ENCODE measurements around the gene CCDC12.

The CCDC12 gene

GRCh38 chr3:47015151-47015550, 38.6 kb upstream of the CCDC12 start:
- Histone ChIP-seq H3K4me3 (ENCODE audit: low read depth in 1 of 5, low read length in 5 of 5) (no peak overlapping the region), H3K27ac (ENCODE audit: low read depth, low read length) (no peak overlapping the region), H3K27me3 (ENCODE audit: control insufficient read depth in 5 of 5, insufficient read depth in 4 of 5, low read length in 5 of 5) (no peaks in the 10 kb centered on the region), H3K9me3 (ENCODE audit: control insufficient read depth in 5 of 5, low read length in 5 of 5) (no peaks in the 10 kb centered on the region), H3K36me3 (ENCODE audit: control insufficient read depth in 5 of 5, insufficient read depth in 5 of 5, low read length in 5 of 5) (peaks cover 23 to 69% (median 50%) of the 10 kb centered on the region in 5 donors), H3K9ac (ENCODE audit: low read length in 5 of 5) (no peak overlapping the region), H3K4me1 (ENCODE audit: control insufficient read depth in 5 of 5, insufficient read depth in 5 of 5, low read length in 5 of 5) (peaks cover 0 to 2% (median 1%) of the 10 kb centered on the region in 5 donors)

- H3K9ac ChIP-seq (ENCODE audit: low read length in 5 of 5): no peak overlapping the region
- peaks cover 16 to 57% (median 44%) of the 10 kb centered on the region in 5 donors for H3K36me3 ChIP-seq (ENCODE audit: control insufficient read depth in 5 of 5, insufficient read depth in 5 of 5, low read length in 5 of 5)
- H3K27me3 ChIP-seq (ENCODE audit: control insufficient read depth in 5 of 5, insufficient read depth in 4 of 5, low read length in 5 of 5): no peaks in the 10 kb centered on the region
- H3K9me3 ChIP-seq (ENCODE audit: control insufficient read depth in 5 of 5, low read length in 5 of 5): no peaks in the 10 kb centered on the region
- H3K4me3 ChIP-seq (ENCODE audit: low read depth in 1 of 5, low read length in 5 of 5): no peak overlapping the region
- H3K4me1 ChIP-seq (ENCODE audit: control insufficient read depth in 5 of 5, insufficient read depth in 5 of 5, low read length in 5 of 5): peaks cover 0 to 11% (median 9%) of the 10 kb centered on the region in 5 donors
- H3K27ac ChIP-seq (ENCODE audit: low read depth, low read length): no peak overlapping the region
Measured at GRCh38 chr3:47014036-47014435, 37.5 kb upstream of the CCDC12 start.

GRCh38 chr3:47013231-47013630, 36.7 kb upstream of the CCDC12 start:
- no peak overlapping the region for H3K9ac ChIP-seq (ENCODE audit: low read length in 5 of 5)
- H3K27me3 ChIP-seq (ENCODE audit: control insufficient read depth in 5 of 5, insufficient read depth in 4 of 5, low read length in 5 of 5): no peaks in the 10 kb centered on the region
- no peak overlapping the region for H3K4me3 ChIP-seq (ENCODE audit: low read depth in 1 of 5, low read length in 5 of 5)
- H3K9me3 ChIP-seq (ENCODE audit: control insufficient read depth in 5 of 5, low read length in 5 of 5): no peaks in the 10 kb centered on the region
- H3K4me1 ChIP-seq (ENCODE audit: control insufficient read depth in 5 of 5, insufficient read depth in 5 of 5, low read length in 5 of 5): peaks cover 0 to 11% (median 9%) of the 10 kb centered on the region in 5 donors
- H3K36me3 ChIP-seq (ENCODE audit: control insufficient read depth in 5 of 5, insufficient read depth in 5 of 5, low read length in 5 of 5): peaks cover 10 to 52% (median 36%) of the 10 kb centered on the region in 5 donors
- H3K27ac ChIP-seq (ENCODE audit: low read depth, low read length): no peak overlapping the region

DNA sequence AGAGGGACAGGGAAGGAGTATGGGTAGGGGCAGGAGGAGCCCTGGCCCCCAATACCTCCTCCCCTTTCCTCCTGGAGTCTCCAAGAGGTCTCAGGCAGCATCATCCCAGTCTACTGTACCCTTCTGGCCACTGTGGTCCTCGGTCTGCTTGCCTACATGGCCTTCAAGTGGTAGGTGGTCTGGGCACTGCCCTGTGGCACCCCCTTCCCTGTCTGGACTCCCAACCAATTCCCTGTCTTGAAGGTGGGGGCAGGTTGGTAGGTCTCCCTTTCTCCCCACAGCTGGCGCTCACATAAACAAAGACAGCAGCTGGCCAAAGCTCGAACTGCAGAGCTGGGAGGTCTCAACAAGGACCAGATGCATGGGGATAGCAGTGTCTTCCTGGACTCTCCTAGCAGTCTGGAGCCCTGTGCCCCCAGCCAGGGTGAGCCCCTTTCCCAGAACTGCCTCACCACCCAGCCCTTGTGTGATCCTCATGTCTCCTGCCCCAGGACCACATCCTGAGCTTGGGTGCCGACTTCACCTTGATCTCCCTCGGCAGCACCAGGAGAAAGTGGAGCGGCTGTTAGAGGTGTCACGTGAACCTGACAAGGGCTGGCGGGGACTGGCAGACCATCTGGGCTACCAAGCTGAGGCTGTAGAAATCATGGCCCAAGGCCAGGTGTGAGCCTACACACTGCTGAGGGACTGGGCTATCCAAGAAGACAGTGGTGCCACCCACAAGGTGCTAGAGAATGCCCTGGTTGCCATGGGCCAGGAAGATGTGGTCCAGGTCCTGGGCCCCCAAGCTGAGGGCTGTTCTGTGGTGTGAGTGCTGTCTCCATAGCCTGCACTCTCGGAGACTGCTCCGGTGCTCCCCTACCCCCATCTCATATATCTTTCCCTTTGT, 36.0 kb upstream of the CCDC12 start:
- H3K9ac ChIP-seq (ENCODE audit: low read length in 5 of 5): no peak overlapping the region
- no peak overlapping the region for H3K4me3 ChIP-seq (ENCODE audit: low read depth in 1 of 5, low read length in 5 of 5)
- H3K36me3 ChIP-seq (ENCODE audit: control insufficient read depth in 5 of 5, insufficient read depth in 5 of 5, low read length in 5 of 5): peaks cover 6 to 52% (median 29%) of the 10 kb centered on the region in 5 donors
- H3K9me3 ChIP-seq (ENCODE audit: control insufficient read depth in 5 of 5, low read length in 5 of 5): no peaks in the 10 kb centered on the region
- no peaks in the 10 kb centered on the region for H3K27me3 ChIP-seq (ENCODE audit: control insufficient read depth in 5 of 5, insufficient read depth in 4 of 5, low read length in 5 of 5)
- H3K4me1 ChIP-seq (ENCODE audit: control insufficient read depth in 5 of 5, insufficient read depth in 5 of 5, low read length in 5 of 5): peaks cover 0 to 11% (median 9%) of the 10 kb centered on the region in 5 donors
- H3K27ac ChIP-seq (ENCODE audit: low read depth, low read length): no peak overlapping the region

GRCh38 chr3:47011371-47011770, 34.8 kb upstream of the CCDC12 start:
- Histone ChIP-seq H3K36me3 (ENCODE audit: control insufficient read depth in 5 of 5, insufficient read depth in 5 of 5, low read length in 5 of 5) (peaks cover 4 to 52% (median 28%) of the 10 kb centered on the region in 5 donors), H3K4me3 (ENCODE audit: low read depth in 1 of 5, low read length in 5 of 5) (no peak overlapping the region), H3K4me1 (ENCODE audit: control insufficient read depth in 5 of 5, insufficient read depth in 5 of 5, low read length in 5 of 5) (peaks cover 0 to 11% (median 9%) of the 10 kb centered on the region in 5 donors), H3K9me3 (ENCODE audit: control insufficient read depth in 5 of 5, low read length in 5 of 5) (no peaks in the 10 kb centered on the region), H3K27me3 (ENCODE audit: control insufficient read depth in 5 of 5, insufficient read depth in 4 of 5, low read length in 5 of 5) (no peaks in the 10 kb centered on the region), H3K9ac (ENCODE audit: low read length in 5 of 5) (no peak overlapping the region), H3K27ac (ENCODE audit: low read depth, low read length) (no peak overlapping the region)

DNA sequence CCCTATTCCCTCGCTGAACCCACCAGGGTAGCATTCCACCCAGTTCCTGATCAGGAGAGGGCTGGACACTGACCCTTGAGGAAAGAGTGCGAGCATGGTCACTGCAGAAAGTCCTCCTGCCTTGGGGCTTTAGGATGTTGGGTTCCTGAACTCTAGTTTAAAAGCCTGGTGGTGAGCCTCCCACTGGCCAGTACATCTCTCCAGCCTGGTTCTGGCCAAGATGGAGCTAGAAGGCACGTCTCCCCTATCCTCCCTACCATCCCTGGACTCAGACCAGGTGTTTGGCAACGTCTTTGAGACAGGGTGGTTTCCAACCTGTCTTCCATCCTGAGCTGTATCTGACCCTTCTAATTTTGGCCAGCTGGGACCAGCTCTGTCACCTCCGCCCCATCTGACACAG, 34.4 kb upstream of the CCDC12 start:
- no peak overlapping the region for H3K27ac ChIP-seq (ENCODE audit: low read depth, low read length)
- H3K27me3 ChIP-seq (ENCODE audit: control insufficient read depth in 5 of 5, insufficient read depth in 4 of 5, low read length in 5 of 5): no peaks in the 10 kb centered on the region
- H3K36me3 ChIP-seq (ENCODE audit: control insufficient read depth in 5 of 5, insufficient read depth in 5 of 5, low read length in 5 of 5): peaks cover 0 to 52% (median 28%) of the 10 kb centered on the region in 5 donors
- no peak overlapping the region for H3K4me3 ChIP-seq (ENCODE audit: low read depth in 1 of 5, low read length in 5 of 5)
- no peaks in the 10 kb centered on the region for H3K9me3 ChIP-seq (ENCODE audit: control insufficient read depth in 5 of 5, low read length in 5 of 5)
- no peak overlapping the region for H3K9ac ChIP-seq (ENCODE audit: low read length in 5 of 5)
- peaks cover 0 to 11% (median 9%) of the 10 kb centered on the region in 5 donors for H3K4me1 ChIP-seq (ENCODE audit: control insufficient read depth in 5 of 5, insufficient read depth in 5 of 5, low read length in 5 of 5)

GRCh38 chr3:47010111-47010712, 33.7 kb upstream of the CCDC12 start:
- H3K36me3 ChIP-seq (ENCODE audit: control insufficient read depth in 5 of 5, insufficient read depth in 5 of 5, low read length in 5 of 5): peaks cover 0 to 57% (median 33%) of the 10 kb centered on the region in 5 donors
- H3K4me3 ChIP-seq (ENCODE audit: low read depth in 1 of 5, low read length in 5 of 5): peak overlapping the region in 4 of 5 donors; percentile 67 to 76 (median 70)
- H3K9ac ChIP-seq (ENCODE audit: low read length in 5 of 5): peak overlapping the region in 4 of 5 donors; percentile 79 to 89 (median 84)
- H3K27me3 ChIP-seq (ENCODE audit: control insufficient read depth in 5 of 5, insufficient read depth in 4 of 5, low read length in 5 of 5): no peaks in the 10 kb centered on the region
- peaks cover 0 to 11% (median 9%) of the 10 kb centered on the region in 5 donors for H3K4me1 ChIP-seq (ENCODE audit: control insufficient read depth in 5 of 5, insufficient read depth in 5 of 5, low read length in 5 of 5)
- H3K27ac ChIP-seq (ENCODE audit: low read depth, low read length): peak overlapping the region; percentile 50
- no peaks in the 10 kb centered on the region for H3K9me3 ChIP-seq (ENCODE audit: control insufficient read depth in 5 of 5, low read length in 5 of 5)

DNA sequence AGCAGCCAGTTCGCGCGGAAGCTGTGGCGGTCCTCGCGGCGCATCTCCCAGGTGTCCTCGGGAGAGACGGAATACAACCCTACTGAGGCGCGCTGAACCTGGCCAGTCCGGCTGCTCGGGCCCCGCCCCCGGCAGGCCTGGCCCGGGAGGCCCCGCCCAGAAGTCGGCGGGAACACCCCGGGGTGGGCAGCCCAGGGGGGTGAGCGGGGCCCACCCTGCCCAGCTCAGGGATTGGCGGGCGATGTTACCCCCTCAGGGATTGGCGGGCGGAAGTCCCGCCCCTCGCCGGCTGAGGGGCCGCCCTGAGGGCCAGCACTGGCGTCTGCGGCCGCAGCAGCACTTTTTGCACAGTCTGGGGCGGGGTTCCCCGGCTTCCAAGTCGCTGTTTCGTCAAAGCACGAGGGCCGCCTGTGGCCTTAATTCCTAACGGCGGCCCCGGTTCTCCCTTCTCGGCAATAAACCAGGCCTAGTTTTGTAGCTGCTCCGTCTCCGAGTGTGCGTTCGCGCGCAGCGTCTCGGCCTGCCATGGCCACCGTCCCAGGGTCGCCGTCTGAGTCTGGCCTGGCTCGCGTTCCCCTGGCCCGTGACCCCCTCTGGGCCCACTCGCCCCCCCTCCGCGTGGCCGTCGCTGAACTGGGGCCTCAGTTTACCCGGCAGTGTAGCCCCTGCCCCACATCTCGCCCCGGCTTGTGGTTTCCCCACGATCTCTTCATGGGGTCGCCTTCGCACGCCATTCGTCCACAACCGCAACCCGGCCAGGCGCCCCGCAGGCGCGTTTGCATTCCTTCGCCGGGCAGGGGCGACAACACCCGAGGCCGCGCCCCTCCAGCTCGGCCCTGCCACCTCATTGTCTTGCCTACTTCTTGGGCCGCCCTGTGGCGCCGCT, 32.9 kb upstream of the CCDC12 start:
- Histone ChIP-seq H3K27me3 (ENCODE audit: control insufficient read depth in 5 of 5, insufficient read depth in 4 of 5, low read length in 5 of 5) (no peaks in the 10 kb centered on the region), H3K9ac (ENCODE audit: low read length in 5 of 5) (peak overlapping the region; percentile 26 to 89 (median 81)), H3K4me3 (ENCODE audit: low read depth in 1 of 5, low read length in 5 of 5) (peak overlapping the region; percentile 37 to 76 (median 70)), H3K27ac (ENCODE audit: low read depth, low read length) (peak overlapping the region; percentile 50), H3K9me3 (ENCODE audit: control insufficient read depth in 5 of 5, low read length in 5 of 5) (no peaks in the 10 kb centered on the region), H3K36me3 (ENCODE audit: control insufficient read depth in 5 of 5, insufficient read depth in 5 of 5, low read length in 5 of 5) (peaks cover 0 to 63% (median 40%) of the 10 kb centered on the region in 5 donors), H3K4me1 (ENCODE audit: control insufficient read depth in 5 of 5, insufficient read depth in 5 of 5, low read length in 5 of 5) (peaks cover 0 to 11% (median 9%) of the 10 kb centered on the region in 5 donors)

- H3K4me3 ChIP-seq (ENCODE audit: low read depth in 1 of 5, low read length in 5 of 5): peak overlapping the region in 4 of 5 donors; percentile 67 to 76 (median 70)
- no peak overlapping the region for H3K27ac ChIP-seq (ENCODE audit: low read depth, low read length)
Measured at GRCh38 chr3:47008851-47009224, 32.3 kb upstream of the CCDC12 start.

More at GRCh38 chr3:47008851-47009224, 32.3 kb upstream of the CCDC12 start:
- Histone ChIP-seq H3K4me1 (ENCODE audit: control insufficient read depth in 5 of 5, insufficient read depth in 5 of 5, low read length in 5 of 5) (peaks cover 0 to 11% (median 9%) of the 10 kb centered on the region in 5 donors), H3K9ac (ENCODE audit: low read length in 5 of 5) (peak overlapping the region in 1 of 5 donors; percentile 81), H3K9me3 (ENCODE audit: control insufficient read depth in 5 of 5, low read length in 5 of 5) (no peaks in the 10 kb centered on the region), H3K27me3 (ENCODE audit: control insufficient read depth in 5 of 5, insufficient read depth in 4 of 5, low read length in 5 of 5) (no peaks in the 10 kb centered on the region), H3K36me3 (ENCODE audit: control insufficient read depth in 5 of 5, insufficient read depth in 5 of 5, low read length in 5 of 5) (peaks cover 0 to 63% (median 41%) of the 10 kb centered on the region in 5 donors)

All from subcutaneous abdominal adipose tissue (tissue), 5 donors.